GM19324 (cell line): ENCODE results near the gene BARHL2.

Experiments
- ATAC-seq: cut with Tn5 transposase; IDR thresholded peaks from one replicate; pipeline ENCODE4 v1.9.1; 2021; ENCODE audit warnings: mild to moderate bottlenecking, moderate library complexity; ENCODE audit not compliant: unreplicated experiment, low FRiP score

The BARHL2 gene

GRCh38 chr1:90712153-90712856 lies 4.8 kb downstream of the BARHL2 start:
- no peak for ATAC-seq

GRCh38 chr1:90711696-90712095 lies 5.4 kb downstream of the BARHL2 start:
- ATAC-seq, result no peak

GRCh38 chr1:90710579-90711536 lies 6.2 kb downstream of the BARHL2 start:
- no peak for ATAC-seq

- no peak for ATAC-seq
Observed at GRCh38 chr1:90709535-90709934, 7.6 kb downstream of the BARHL2 start.

GRCh38 chr1:90708826-90709225 lies 8.3 kb downstream of the BARHL2 start:
- ATAC-seq, result no peak

- ATAC-seq, result no peak
Observed at GRCh38 chr1:90708236-90708786, 8.8 kb downstream of the BARHL2 start.

- ATAC-seq, result no peak
Observed at GRCh38 chr1:90707363-90707710, 9.8 kb downstream of the BARHL2 start.

GRCh38 chr1:90706437-90707362 lies 10.4 kb downstream of the BARHL2 start:
- ATAC-seq, result no peak

GRCh38 chr1:90705956-90706355 lies 11.1 kb downstream of the BARHL2 start:
- no peak for ATAC-seq

- ATAC-seq, result no peak
Observed at GRCh38 chr1:90704817-90705216, 12.3 kb downstream of the BARHL2 start.

GRCh38 chr1:90694846-90695245 lies 22.3 kb downstream of the BARHL2 start:
- ATAC-seq, result no peak

- no peak for ATAC-seq
Observed at GRCh38 chr1:90687747-90688146, 29.4 kb downstream of the BARHL2 start.

GRCh38 chr1:90675161-90675847 lies 41.8 kb downstream of the BARHL2 start:
- ATAC-seq, result no peak

- no peak for ATAC-seq
Observed at GRCh38 chr1:90671741-90672140, 45.4 kb downstream of the BARHL2 start.

GRCh38 chr1:90671251-90671650 lies 45.9 kb downstream of the BARHL2 start:
- no peak for ATAC-seq
